PC-3 (cell line): Measurements from ENCODE around the gene CASP14.

Experiments
- CTCF ChIP-seq: fragments of 300-600 bp; sonication (generic); conservative IDR thresholded peaks from 2 replicates; pipeline ENCODE4 v1.5.1; 2017; ENCODE audit warnings: antibody characterized with exemption, low read depth, mild to moderate bottlenecking, low read length
- EZH2phosphoT487 ChIP-seq: fragments of 300-600 bp; sonication (generic); IDR thresholded peaks from 2 replicates; pipeline ENCODE4 v1.6.1; 2018; ENCODE audit warnings: mild to moderate bottlenecking, antibody characterized with exemption, low read length, borderline replicate concordance

- TF ChIP-seq CTCF, result no peak
- TF ChIP-seq EZH2phosphoT487, result no peak
Measured at GRCh38 chr19:15096223-15096622, 46.9 kb downstream of the CASP14 start.
